ENCODE measurements around the gene ANTXR1. TPM values are rescaled to one million over a fixed set of nuclear protein-coding genes. Genes with fewer than 3 reads are reported as not detected.
A peak's percentile ranks its signal among the peaks of the same experiment; 100 is the strongest.

ANTXR1 gene
- total RNA-seq, 1 donor from 2014 or later: 54.3 TPM

- ATAC-seq (no peak), DNase-seq (no peak)
- Histone ChIP-seq H3K27me3 (ENCODE audit: low read depth) (no peaks in the 10 kb centered on the region), H3K4me1 (no peaks in the 10 kb centered on the region), H3K9me3 (no peaks in the 10 kb centered on the region), H3K4me3 (no peak overlapping the region), H3K27ac (no peak overlapping the region), H3K36me3 (no peaks in the 10 kb centered on the region)
- TF ChIP-seq, protein P1, sequence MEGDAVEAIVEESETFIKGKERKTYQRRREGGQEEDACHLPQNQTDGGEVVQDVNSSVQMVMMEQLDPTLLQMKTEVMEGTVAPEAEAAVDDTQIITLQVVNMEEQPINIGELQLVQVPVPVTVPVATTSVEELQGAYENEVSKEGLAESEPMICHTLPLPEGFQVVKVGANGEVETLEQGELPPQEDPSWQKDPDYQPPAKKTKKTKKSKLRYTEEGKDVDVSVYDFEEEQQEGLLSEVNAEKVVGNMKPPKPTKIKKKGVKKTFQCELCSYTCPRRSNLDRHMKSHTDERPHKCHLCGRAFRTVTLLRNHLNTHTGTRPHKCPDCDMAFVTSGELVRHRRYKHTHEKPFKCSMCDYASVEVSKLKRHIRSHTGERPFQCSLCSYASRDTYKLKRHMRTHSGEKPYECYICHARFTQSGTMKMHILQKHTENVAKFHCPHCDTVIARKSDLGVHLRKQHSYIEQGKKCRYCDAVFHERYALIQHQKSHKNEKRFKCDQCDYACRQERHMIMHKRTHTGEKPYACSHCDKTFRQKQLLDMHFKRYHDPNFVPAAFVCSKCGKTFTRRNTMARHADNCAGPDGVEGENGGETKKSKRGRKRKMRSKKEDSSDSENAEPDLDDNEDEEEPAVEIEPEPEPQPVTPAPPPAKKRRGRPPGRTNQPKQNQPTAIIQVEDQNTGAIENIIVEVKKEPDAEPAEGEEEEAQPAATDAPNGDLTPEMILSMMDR (IDR thresholded peaks at IDR 0.05): no peak
- intact Hi-C loops (cut with DNase I): no loop called here
These were observed 19.3 kb upstream of the ANTXR1 start for GRCh38 chr2:68993660-68994059.

DNA sequence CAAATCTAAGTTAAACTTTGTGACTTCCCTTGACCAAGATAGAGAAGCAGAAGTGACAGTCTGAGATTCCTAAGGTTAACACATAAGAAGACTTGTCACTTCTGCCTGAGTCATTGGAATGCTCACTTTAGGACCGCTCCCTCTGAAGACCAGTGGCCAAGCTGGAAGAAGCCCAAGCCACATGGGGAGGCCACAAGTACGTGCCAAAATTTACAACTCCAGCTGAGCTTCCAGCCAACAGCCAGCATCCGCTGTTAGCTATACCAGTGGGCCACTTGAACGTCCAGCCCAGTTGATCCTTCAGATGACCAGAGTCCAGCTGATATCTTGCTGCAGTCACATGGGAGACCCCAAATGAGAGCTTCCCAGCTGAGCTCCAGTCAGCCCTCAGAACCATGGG is 18.1 kb upstream of the ANTXR1 start:
- Histone ChIP-seq H3K4me1 (no peaks in the 10 kb centered on the region), H3K4me3 (no peak overlapping the region), H3K27me3 (ENCODE audit: low read depth) (no peaks in the 10 kb centered on the region), H3K9me3 (no peaks in the 10 kb centered on the region), H3K36me3 (no peaks in the 10 kb centered on the region), H3K27ac (no peak overlapping the region)
- ATAC-seq (peak in 1 of 2 donors; percentile 42), DNase-seq (no peak)
- intact Hi-C loops (cut with DNase I): no loop called here
- TF ChIP-seq, protein P1 (IDR thresholded peaks at IDR 0.05): no peak

- no peak overlapping the region for H3K27ac ChIP-seq
- ATAC-seq (no peak), DNase-seq (no peak)
- no peak overlapping the region for H3K4me3 ChIP-seq
- H3K9me3 ChIP-seq: no peaks in the 10 kb centered on the region
- TF ChIP-seq, protein P1 (IDR thresholded peaks at IDR 0.05): no peak
- no peaks in the 10 kb centered on the region for H3K36me3 ChIP-seq
- no peaks in the 10 kb centered on the region for H3K27me3 ChIP-seq (ENCODE audit: low read depth)
- H3K4me1 ChIP-seq: no peaks in the 10 kb centered on the region
- intact Hi-C loops (cut with DNase I): no loop called here
These were observed 17.1 kb upstream of the ANTXR1 start for GRCh38 chr2:68995916-68996315.

DNA sequence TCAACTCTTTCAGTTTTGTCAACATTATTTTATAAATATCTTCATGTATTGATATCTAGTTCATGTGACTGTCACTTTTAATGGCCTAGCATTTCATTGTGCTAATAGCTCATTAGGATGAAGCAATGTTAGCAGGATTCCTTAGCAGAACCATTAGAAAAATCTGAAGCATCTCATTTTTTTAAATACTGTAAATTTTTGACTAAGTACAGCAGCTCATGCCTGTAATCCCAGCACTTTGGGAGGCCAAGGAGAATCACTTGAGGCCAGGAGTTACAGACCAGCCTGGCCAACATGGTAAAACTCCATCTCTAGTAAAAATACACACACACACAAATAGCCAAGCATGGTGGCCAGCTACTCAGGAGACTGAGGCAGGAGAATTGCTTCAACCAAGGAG is 15.6 kb upstream of the ANTXR1 start:
- Histone ChIP-seq H3K36me3 (no peaks in the 10 kb centered on the region), H3K4me1 (no peaks in the 10 kb centered on the region), H3K27me3 (ENCODE audit: low read depth) (no peaks in the 10 kb centered on the region), H3K4me3 (no peak overlapping the region), H3K9me3 (peaks cover 4% of the 10 kb centered on the region), H3K27ac (no peak overlapping the region)
- DNase-seq (no peak), ATAC-seq (no peak)
- intact Hi-C loops (cut with DNase I): no loop called here
- TF ChIP-seq, protein P1 (IDR thresholded peaks at IDR 0.05): no peak

DNA sequence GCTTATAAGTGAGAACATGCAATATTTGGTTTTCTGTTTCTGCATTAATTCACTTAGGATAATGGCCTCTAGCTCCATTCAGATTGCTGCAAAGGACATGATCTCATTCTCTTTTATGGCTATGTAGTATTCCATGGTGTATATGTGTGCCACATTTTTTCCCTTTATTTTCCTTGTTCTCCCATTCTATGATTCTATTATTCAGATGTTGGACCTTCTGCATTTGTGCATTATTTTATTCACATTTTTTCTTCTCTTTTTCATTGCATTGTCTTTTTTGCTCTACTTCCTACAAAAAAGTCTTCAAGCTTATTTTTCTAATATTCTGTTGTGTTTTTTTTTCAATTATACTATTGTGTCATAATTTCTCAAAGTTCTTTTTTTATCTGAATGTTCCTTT is 11.1 kb upstream of the ANTXR1 start:
- H3K27me3 ChIP-seq (ENCODE audit: low read depth): no peaks in the 10 kb centered on the region
- H3K27ac ChIP-seq: no peak overlapping the region
- intact Hi-C loops (cut with DNase I): no loop called here
- DNase-seq (no peak), ATAC-seq (no peak)
- TF ChIP-seq, protein P1 (IDR thresholded peaks at IDR 0.05): no peak
- no peaks in the 10 kb centered on the region for H3K4me1 ChIP-seq
- no peaks in the 10 kb centered on the region for H3K36me3 ChIP-seq
- H3K4me3 ChIP-seq: no peak overlapping the region
- H3K9me3 ChIP-seq: peaks cover 4% of the 10 kb centered on the region

DNA sequence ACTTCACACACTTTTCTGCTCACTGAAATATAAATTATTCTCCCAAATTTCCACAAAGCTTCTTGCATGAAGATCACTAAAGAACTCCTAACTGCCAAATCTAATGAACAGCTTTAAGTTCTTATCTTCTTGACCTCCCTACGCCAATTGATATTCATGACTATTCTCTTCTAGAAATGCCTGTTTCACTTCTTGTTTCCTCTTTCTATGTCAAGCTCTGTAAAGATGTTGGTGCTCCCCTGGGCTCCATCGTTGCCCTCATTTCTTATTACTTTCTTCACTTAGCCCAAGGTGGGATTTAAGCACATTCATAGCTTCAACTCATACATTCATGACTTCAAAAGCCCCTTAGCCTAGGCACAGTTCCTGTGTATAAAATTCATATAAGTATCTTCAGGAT is 9.2 kb upstream of the ANTXR1 start:
- Histone ChIP-seq H3K4me3 (no peak overlapping the region), H3K36me3 (no peaks in the 10 kb centered on the region), H3K4me1 (no peaks in the 10 kb centered on the region), H3K27ac (no peak overlapping the region), H3K27me3 (ENCODE audit: low read depth) (no peaks in the 10 kb centered on the region), H3K9me3 (peaks cover 4% of the 10 kb centered on the region)
- TF ChIP-seq, protein P1 (IDR thresholded peaks at IDR 0.05): no peak
- intact Hi-C loops (cut with DNase I): no loop called here
- no peak for ATAC-seq
- no peak for DNase-seq

Measured in lower lobe of right lung (tissue), 2 donors.